ENCODE measurements around the gene EBLN1.
A peak's percentile ranks its signal among the peaks of the same experiment; 100 is the strongest.
"Not testable (repeated sequence)": the region's sequence is repeated elsewhere in the genome, so short reads cannot be mapped to it uniquely, and the experiment has no call there.

EBLN1 gene

DNA sequence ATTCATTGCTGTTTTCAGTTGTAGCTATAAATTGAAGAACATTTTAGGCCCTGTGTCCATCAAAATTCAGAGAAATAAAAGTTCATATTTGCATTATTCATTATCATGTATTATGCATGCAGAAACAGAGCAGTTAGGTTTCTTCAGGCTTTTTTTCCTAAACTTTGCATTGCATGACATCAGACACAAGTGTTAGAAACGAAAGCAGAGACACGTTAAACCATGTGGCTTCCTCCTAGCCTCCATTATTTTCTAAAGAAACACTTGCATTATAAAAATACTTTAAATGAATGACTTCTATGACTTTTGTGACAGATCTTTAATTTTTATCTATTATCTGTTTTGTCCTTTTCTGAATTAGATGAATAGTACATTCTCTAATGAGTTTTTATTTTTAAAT is 8.8 kb upstream of the EBLN1 start:
- no peak for DNase-seq

DNA sequence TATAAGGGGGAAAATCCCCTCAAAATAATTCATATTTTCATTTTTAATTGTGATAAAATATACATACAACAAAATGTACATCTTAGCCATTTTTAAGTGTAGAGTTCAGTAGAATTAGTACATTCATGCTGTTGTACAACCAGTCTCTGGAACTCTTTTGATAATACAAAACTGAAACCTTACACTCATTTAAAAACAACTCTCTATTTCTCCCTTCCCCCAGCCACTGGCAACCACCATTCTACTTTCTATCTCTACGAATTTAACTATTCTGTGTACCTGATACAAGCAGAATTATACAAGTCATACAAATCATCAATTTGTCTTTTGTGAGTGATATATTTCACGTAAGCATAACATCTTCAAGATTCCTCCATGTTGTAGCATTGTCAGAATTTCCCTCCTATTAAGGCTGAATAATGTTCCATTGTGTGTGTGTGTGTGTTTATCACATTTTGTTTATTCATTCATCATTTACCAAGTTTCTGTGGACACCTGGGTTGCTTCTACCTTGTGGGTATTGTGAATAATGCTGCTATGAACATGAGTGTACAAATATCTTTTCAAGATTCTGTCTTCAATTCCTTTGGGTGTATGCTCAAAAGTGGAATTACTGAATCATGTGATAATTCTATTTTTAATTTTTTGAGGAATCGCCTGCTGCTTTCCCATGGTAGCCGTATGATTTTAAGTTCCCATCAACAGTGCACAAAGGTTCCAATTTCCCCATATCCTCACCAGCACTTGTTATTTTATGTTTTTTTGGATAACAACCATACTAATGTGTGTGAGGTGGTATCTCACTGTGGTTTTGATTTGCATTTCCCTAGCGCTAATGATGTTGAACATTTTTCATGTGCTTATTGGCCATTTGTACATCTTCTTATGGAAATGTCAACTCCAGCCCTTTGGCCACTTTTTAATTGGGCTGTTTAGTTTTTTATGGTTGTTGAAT is 4.7 kb upstream of the EBLN1 start:
- no peak for DNase-seq

DNA sequence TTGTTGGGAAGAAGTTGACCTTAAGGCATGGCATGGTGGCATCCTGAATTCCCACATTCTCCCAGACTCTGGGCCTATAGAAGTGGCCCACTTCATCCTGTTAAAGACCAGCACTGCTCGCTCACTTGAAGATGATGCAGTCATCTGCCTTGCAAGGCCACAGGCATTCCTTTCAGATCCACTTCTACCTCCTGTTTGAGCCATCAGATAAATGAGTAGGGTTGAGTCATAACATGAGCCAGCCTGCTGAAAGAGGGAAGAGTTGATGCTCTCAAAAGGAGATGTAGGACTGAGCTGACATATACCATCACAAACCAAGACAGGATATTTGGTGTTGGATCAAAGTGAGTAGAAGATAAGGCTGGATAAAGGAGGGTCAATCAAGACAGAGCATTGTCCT is 1.5 kb upstream of the EBLN1 start:
- DNase-seq = no peak

DNA sequence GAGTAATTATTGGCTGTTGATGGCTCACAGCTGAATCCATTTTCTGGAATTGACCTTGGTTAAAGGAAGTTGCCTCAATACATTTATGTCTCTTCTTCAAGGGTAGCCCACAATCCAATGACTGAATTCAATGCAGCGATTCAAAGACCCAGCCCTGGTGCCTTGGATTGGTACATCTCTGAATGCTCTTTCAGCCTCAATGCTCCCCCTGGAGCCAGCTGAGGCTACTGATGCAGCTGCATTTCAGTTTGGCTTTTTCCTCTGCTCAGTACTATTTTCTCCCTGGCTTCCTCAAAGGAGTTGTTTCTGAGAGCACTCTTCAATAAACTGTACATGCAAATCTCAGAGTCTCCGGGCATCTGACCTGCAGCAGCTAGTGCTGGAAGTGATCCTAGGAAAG is 633 bp upstream of the EBLN1 start:
- DNase-seq = peak; percentile 7

DNA sequence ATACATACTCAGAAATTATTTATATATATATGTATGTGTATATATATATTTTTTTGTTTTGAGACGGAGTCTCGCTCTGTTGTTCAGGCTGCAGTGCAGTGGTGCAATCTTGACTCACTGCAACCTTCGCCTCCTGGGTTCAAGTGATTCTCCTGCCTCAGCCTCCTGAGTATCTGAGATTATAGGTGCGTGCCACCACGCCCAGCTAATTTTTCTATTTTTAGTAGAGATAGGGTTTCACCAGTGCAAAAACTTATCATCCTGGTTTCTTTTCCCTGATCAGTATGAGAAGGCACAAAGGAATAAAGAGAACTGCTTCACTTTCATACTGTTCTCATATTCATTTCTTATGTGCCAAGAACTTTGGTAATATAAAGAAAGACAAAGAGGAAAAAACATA is 731 bp downstream of the EBLN1 start:
- DNase-seq = not testable (repeated sequence)

DNA sequence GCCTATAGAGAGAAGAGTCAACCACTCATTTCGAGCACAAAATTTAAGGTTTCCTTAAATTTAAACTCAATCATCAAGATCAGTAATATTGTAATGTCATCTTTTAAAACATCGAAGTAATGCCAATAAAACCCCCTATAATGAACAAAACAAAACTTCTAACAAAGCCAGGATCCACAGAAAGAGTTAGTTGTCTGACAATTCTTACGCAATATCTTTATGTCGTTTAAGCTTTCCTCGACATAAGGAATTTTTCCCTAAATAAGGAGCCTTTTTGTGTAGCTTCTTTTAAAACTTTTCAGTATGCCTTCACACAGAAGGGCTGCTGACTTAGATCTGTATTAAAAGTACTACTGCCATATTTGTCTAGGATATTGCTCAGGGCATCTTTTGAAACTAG is 7.5 kb downstream of the EBLN1 start:
- DNase-seq = no peak

DNA sequence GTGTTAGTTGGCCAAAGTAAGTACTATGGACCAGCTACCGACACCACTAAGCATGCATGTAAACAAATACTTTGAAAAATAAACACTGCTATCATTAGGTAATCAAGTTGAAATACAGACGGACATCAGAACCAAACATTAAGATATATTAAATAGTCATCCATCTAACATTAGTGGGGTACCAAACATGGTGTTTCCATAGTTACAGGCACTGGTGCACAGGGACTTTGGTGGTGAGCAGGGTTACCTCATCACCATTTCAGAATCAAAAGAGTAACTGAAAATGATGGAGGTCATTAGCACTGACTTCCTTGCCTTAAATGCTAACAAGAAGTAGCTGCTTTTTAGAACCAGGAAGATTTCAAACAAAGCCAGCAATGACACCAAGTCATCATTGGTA is 23.9 kb downstream of the EBLN1 start:
- no peak for DNase-seq

DNA sequence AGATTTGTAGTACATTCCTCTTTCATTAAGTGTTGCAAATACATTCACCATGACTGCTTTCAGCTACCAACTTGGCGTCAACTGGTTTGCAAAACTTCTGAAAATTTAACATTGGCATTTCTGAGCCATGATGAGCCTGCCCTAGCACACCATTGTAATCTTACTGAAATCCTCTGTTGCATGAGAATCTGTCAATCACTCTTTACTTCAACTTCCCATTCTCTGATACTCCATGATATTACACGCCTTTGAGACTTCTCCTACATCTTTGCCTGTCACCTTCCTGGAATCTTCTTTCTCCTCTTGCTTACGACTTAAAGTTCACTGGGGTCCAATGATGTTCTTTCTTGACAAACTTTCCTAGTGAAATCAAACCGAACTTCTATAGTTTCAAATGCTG is 32.2 kb downstream of the EBLN1 start:
- no peak for DNase-seq

DNA sequence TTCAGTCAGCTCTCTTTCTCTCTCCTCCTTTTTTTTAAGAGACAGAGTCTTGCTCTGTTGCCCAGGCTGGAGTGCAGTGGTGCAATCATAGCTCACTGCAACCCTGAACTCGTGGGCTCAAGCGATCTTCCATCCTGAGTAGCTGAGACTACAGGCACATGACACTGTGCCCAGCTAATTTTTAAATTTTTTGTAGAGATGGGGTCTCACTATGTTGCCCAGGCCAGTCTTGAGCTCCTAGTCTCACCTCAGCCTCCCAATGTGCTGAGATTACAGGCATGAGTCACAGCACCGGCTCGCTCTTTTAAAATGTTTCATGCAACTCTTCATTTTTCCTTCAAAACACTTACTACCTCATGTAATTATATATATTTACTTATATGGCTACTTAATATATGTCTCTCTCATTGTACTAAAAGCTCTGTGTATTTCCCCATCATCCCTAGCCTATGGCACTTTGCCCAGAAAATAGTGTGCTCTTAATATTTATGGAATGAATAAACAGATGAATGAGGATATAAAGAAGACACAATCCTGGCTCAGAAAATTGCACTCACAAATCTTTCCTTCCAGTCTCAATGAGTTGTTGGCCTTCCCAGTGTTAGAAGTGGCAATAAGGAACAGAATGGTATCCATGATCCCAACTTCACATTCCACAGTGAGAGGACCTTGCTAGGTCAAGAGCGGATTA is 33.9 kb downstream of the EBLN1 start:
- DNase-seq = no peak

DNA sequence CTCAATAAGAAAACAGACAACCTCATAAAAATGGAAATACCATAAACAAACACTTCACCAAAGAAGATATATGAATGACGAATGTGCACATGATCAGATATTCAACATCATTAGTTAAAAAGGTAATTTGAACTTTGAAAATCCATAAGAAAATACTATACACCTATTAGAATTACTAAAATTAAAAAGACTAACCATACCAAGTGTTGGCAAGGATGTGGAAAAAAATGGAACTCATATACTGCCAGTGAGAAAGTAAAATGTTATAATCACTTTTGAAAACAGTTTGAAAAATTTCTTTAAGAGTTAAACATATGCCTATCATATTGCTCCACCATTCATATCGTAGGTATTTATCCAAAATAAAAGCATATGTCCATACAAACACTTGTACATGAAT is 37.1 kb downstream of the EBLN1 start:
- no peak for DNase-seq

DNA sequence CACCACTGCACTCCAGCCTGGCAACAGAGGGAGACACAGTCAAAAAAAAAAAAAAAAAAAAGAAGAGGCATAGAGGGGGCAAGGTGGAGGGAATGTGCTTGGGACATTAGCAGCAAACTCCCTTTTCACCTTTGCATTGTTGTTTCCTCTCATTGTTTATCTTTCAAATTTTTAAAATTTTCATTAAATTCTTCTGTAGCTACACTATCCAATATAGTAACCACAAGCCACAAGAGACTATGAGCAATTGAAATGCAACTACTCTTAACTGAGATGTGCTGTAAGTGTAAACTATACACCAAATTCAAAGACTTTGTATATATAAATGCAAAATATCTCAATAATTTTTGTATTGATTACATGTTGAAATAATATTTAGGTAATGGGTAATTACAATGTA is 43.4 kb downstream of the EBLN1 start:
- DNase-seq = no peak

DNA sequence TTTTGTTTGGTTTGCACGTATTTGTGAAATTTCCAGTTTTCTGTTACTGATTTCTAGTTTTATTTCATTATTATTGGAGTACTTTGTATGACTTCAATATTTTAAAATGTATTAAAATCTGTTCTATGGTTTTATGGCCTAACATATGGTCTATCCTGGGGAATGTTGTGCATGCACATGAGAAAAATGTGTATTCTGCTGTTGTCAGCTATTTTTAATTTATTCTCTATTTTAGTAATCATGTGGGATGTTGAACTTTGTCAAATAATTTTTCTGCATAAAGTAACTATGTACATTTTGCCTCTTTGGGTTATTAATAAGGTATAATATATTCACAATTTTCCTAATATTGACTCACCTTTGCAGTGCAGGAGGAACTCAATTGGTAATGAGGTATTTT is 46.7 kb downstream of the EBLN1 start:
- DNase-seq = no peak

DNA sequence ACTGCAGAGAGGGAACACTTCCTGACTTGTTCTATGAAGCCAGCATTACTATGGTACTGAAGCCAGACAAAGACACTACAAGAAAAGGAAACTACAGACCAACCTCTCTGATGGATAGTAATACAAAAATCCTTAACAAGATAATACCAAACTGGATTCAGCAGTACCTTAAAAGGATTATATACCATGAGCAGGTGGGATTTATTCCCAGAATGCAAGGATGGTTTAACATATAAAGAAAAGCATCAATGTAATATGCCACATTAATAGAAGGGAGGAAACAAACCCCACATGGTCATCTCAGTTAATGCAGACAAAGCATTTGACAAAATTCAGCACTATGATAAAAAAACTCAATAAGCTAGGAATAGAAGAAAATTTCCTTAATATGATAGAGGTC is 47.2 kb downstream of the EBLN1 start:
- peak; percentile 21 for DNase-seq

DNA sequence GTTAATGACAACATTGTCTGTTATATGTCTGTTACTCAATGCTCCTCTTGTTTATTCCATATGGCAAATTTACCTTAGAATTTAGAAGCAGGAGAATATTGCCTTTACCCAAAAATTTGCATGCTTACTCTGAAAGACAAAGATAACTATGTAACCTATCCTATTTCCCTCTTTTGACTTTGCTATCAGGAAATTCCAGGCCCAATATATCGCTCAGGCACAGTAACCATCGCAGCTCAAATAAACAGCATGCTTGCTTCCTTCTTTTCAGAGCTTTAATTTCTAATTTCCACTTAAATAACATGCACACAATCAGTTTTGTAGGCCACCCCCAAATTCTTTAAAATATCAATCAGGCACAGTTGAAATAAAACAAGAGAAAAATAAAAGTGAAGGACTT is 57.8 kb downstream of the EBLN1 start:
- no peak for DNase-seq

DNA sequence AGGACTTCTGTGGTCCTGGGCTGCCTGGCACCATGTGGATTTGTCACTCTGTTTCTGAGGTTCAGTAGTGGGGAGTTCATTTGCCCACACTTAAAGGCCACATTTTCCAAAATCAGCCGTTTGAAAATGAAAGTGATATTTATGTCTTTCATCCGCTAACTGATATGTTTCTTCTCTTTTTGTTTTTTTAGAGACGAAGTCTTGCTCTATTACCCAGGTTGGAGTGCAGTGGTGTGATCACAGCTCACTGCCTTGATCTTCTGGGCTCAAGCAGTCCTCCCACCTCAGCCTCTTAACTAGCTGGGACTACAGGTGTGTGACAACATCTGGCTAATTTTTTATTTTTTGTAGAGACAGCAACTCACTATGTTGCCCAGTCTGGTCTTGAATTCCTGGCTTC is 58.6 kb downstream of the EBLN1 start:
- no peak for DNase-seq
